Aorta (tissue), 5 donors: Measurements from ENCODE around the gene OGDHL. TPM values are rescaled to one million over a fixed set of nuclear protein-coding genes. Genes with fewer than 3 reads are reported as not detected.
"Not testable (repeated sequence)": the region's sequence is repeated elsewhere in the genome, so short reads cannot be mapped to it uniquely, and the experiment has no call there.

Experiments used
- ATAC-seq: fragments of 200-7000 bp; cut with Tn5 transposase; one replicate; pipeline ENCODE4 v1.9.1; 2022; ENCODE audit warnings: moderate library complexity; ENCODE audit not compliant: low FRiP score
- DNase-seq, 2 donors: peaks; one replicate each; pipeline ENCODE4 v3.0.0-alpha.2; 2020
- H3K27ac ChIP-seq, 2 donors: one replicate each; pipeline ENCODE4 v1.5.1; 2013; ENCODE audit warnings: low read length in 2 of 2, mild to moderate bottlenecking in 2 of 2, moderate library complexity in 2 of 2, control low read depth in 1 of 2, inconsistent platforms in 1 of 2, low read depth in 1 of 2
- H3K27me3 ChIP-seq, 2 donors: one replicate each; pipeline ENCODE4 v1.6.1; 2013; ENCODE audit warnings: control low read depth in 1 of 2, low read length in 1 of 2, mild to moderate bottlenecking in 1 of 2, moderate library complexity in 1 of 2; ENCODE audit not compliant: insufficient read depth in 2 of 2, control insufficient read depth in 1 of 2
- H3K36me3 ChIP-seq, 2 donors: one replicate each; pipeline ENCODE4 v1.6.1; 2013; ENCODE audit warnings: control low read depth in 1 of 2, low read length in 1 of 2, mild to moderate bottlenecking in 1 of 2; ENCODE audit not compliant: insufficient read depth in 2 of 2, control insufficient read depth in 1 of 2
- H3K4me1 ChIP-seq, 2 donors: one replicate each; pipeline ENCODE4 v1.6.1; 2013; ENCODE audit warnings: low read length in 2 of 2, control low read depth in 1 of 2, mild to moderate bottlenecking in 1 of 2, moderate library complexity in 1 of 2; ENCODE audit not compliant: insufficient read depth in 2 of 2, control insufficient read depth in 1 of 2
- H3K4me3 ChIP-seq, 2 donors: one replicate each; pipeline ENCODE4 v1.5.1; 2013; ENCODE audit warnings: low read length in 2 of 2, control low read depth in 1 of 2, mild to moderate bottlenecking in 1 of 2
- H3K9me3 ChIP-seq: one replicate; pipeline ENCODE4 v1.6.1; 2013; ENCODE audit warnings: mild to moderate bottlenecking, low read length; ENCODE audit not compliant: control insufficient read depth
- WGBS, 2 donors: extraction: QIAGEN DNeasy Blood & Tissue Kit; methylation state at CpG; one replicate each; pipeline ENCODE4 v1.1.7; 2013; 5-methylcytosine and 5-hydroxymethylcytosine counted together
- intact Hi-C, 2 donors: fragments of 100-400 bp; cut with DNase I; formaldehyde crosslinking; loops; one replicate each; pipeline versions ENCODE4 v1.14.2 to v1.15.0; 2022
- polyA plus RNA-seq, 2 donors: library from polyadenylated mRNA; stranded (reverse); fragments of 200-250 nt; gene quantifications; one replicate each; pipeline ENCODE4 v1.2.3, GENCODE V29; 2013
- total RNA-seq, 2 donors: library from RNA; stranded (reverse); fragmentation: NEBNext Ultra II Directional; extraction: Animal tissue kit (Norgen Biotek cat#: 25700); gene quantifications; one replicate each; pipeline ENCODE4 v1.2.1, GENCODE V29; 2021
- donor health status: healthy with polysubstance abuse.
- donor health status: Bipolar disorder and iron deficiency.
- donor health status: DM: no; HTN: no; CAD: no.
- donor health status: DM: no; HTN: no; CAD: no.
- donor health status: DM: yes; HTN: yes; CAD: no.

Gene OGDHL
- total and polyA plus RNA-seq, 4 donors, result 0.13 TPM; not detected in 3

GRCh38 chr10:49726593-49726992, 35.5 kb downstream of the OGDHL start:
- Histone ChIP-seq H3K27me3 (no peaks in the 10 kb centered on the region), H3K27ac (no peak overlapping the region), H3K36me3 (no peaks in the 10 kb centered on the region), H3K4me1 (no peaks in the 10 kb centered on the region), H3K4me3 (no peak overlapping the region), H3K9me3 (peaks cover 2% of the 10 kb centered on the region)
- DNase-seq (no peak), ATAC-seq (no peak)
- intact Hi-C loops, result no loop called here
- 60 to 62% methylated on average over 2 of the region's 2 CpGs for WGBS, 2 donors

GRCh38 chr10:49715157-49715556, 47.0 kb downstream of the OGDHL start:
- H3K9me3 ChIP-seq, intact Hi-C loops, H3K4me1 ChIP-seq, H3K27me3 ChIP-seq, DNase-seq, ATAC-seq, H3K27ac ChIP-seq, H3K4me3 ChIP-seq, H3K36me3 ChIP-seq: not testable (repeated sequence)
- 86 to 87% methylated on average over 7 of the region's 7 CpGs for WGBS, 2 donors

- Histone ChIP-seq H3K4me1 (no peaks in the 10 kb centered on the region), H3K27me3 (no peaks in the 10 kb centered on the region), H3K36me3 (no peaks in the 10 kb centered on the region), H3K4me3 (no peak overlapping the region), H3K27ac (no peak overlapping the region), H3K9me3 (peaks cover 3% of the 10 kb centered on the region)
- ATAC-seq, result no peak
- 66 to 75% methylated on average over 5 of the region's 5 CpGs for WGBS, 2 donors
- intact Hi-C loops, result no loop called here
- no peak for DNase-seq
These were observed 48.9 kb downstream of the OGDHL start for GRCh38 chr10:49713266-49713665.

- intact Hi-C loops, result no loop called here
- H3K9me3 ChIP-seq, result peaks cover 3% of the 10 kb centered on the region
- WGBS, 2 donors, result 62 to 66% methylated on average over 8 of the region's 8 CpGs
These were observed 50.6 kb downstream of the OGDHL start for GRCh38 chr10:49711481-49711880.

GRCh38 chr10:49710966-49711365, 51.2 kb downstream of the OGDHL start:
- H3K9me3 ChIP-seq, result peaks cover 3% of the 10 kb centered on the region
- H3K36me3 ChIP-seq, result no peaks in the 10 kb centered on the region
- intact Hi-C loops, result no loop called here
- 80 to 81% methylated on average over 6 of the region's 6 CpGs for WGBS, 2 donors
- no peak overlapping the region for H3K27ac ChIP-seq
- ATAC-seq (no peak), DNase-seq (no peak)
- H3K4me3 ChIP-seq, result no peak overlapping the region
- H3K4me1 ChIP-seq, result no peaks in the 10 kb centered on the region
- no peaks in the 10 kb centered on the region for H3K27me3 ChIP-seq

More at GRCh38 chr10:49711481-49711880, 50.6 kb downstream of the OGDHL start:
- DNase-seq (no peak), ATAC-seq (no peak)
- Histone ChIP-seq H3K27ac (no peak overlapping the region), H3K4me1 (no peaks in the 10 kb centered on the region), H3K4me3 (no peak overlapping the region), H3K27me3 (no peaks in the 10 kb centered on the region), H3K36me3 (no peaks in the 10 kb centered on the region)

GRCh38 chr10:49709934-49710333, 52.2 kb downstream of the OGDHL start:
- ATAC-seq (no peak), DNase-seq (no peak)
- Histone ChIP-seq H3K27me3 (no peaks in the 10 kb centered on the region), H3K27ac (no peak overlapping the region), H3K9me3 (peaks cover 3% of the 10 kb centered on the region), H3K36me3 (no peaks in the 10 kb centered on the region), H3K4me3 (no peak overlapping the region), H3K4me1 (no peaks in the 10 kb centered on the region)
- intact Hi-C loops, result no loop called here
- WGBS, 2 donors, result 61% methylated on average over 5 of the region's 5 CpGs

GRCh38 chr10:49707585-49707984, 54.5 kb downstream of the OGDHL start:
- no peaks in the 10 kb centered on the region for H3K4me1 ChIP-seq
- H3K27me3 ChIP-seq, result no peaks in the 10 kb centered on the region
- no peak overlapping the region for H3K27ac ChIP-seq
- intact Hi-C loops, result no loop called here
- no peak for ATAC-seq
- H3K4me3 ChIP-seq, result no peak overlapping the region
- DNase-seq, result no peak
- H3K9me3 ChIP-seq, result no peaks in the 10 kb centered on the region
- no peaks in the 10 kb centered on the region for H3K36me3 ChIP-seq
- WGBS, 2 donors, result 74 to 78% methylated on average over 3 of the region's 3 CpGs

GRCh38 chr10:49700997-49701396, 61.1 kb downstream of the OGDHL start:
- intact Hi-C loops, result no loop called here
- 3 to 5% methylated on average over 3 of the region's 3 CpGs for WGBS, 2 donors
- Histone ChIP-seq H3K27me3 (no peaks in the 10 kb centered on the region), H3K36me3 (no peaks in the 10 kb centered on the region), H3K27ac (no peak overlapping the region), H3K4me1 (no peaks in the 10 kb centered on the region), H3K9me3 (no peaks in the 10 kb centered on the region), H3K4me3 (no peak overlapping the region)
- DNase-seq, result no peak
- ATAC-seq, result no peak

- no peaks in the 10 kb centered on the region for H3K9me3 ChIP-seq
- H3K4me1 ChIP-seq, result no peaks in the 10 kb centered on the region
- DNase-seq (no peak), ATAC-seq (no peak)
- intact Hi-C loops, result no loop called here
- WGBS, 2 donors, result 87 to 90% methylated on average over 3 of the region's 3 CpGs
- H3K36me3 ChIP-seq, result no peaks in the 10 kb centered on the region
- no peak overlapping the region for H3K27ac ChIP-seq
- H3K27me3 ChIP-seq, result no peaks in the 10 kb centered on the region
- no peak overlapping the region for H3K4me3 ChIP-seq
These were observed 61.9 kb downstream of the OGDHL start for GRCh38 chr10:49700211-49700610.
